ENCODE data around the gene GLIPR1L2.
"Not testable (repeated sequence)": the region's sequence is repeated elsewhere in the genome, so short reads cannot be mapped to it uniquely, and the experiment has no call there.

Gene GLIPR1L2

GRCh38 chr12:75438059-75438754 is 47.3 kb downstream of the GLIPR1L2 start:
- DNase-seq, result no peak

GRCh38 chr12:75439048-75439447 is 48.2 kb downstream of the GLIPR1L2 start:
- no peak for DNase-seq

- DNase-seq, result no peak
Measured at GRCh38 chr12:75439930-75440329, 49.0 kb downstream of the GLIPR1L2 start.

DNA sequence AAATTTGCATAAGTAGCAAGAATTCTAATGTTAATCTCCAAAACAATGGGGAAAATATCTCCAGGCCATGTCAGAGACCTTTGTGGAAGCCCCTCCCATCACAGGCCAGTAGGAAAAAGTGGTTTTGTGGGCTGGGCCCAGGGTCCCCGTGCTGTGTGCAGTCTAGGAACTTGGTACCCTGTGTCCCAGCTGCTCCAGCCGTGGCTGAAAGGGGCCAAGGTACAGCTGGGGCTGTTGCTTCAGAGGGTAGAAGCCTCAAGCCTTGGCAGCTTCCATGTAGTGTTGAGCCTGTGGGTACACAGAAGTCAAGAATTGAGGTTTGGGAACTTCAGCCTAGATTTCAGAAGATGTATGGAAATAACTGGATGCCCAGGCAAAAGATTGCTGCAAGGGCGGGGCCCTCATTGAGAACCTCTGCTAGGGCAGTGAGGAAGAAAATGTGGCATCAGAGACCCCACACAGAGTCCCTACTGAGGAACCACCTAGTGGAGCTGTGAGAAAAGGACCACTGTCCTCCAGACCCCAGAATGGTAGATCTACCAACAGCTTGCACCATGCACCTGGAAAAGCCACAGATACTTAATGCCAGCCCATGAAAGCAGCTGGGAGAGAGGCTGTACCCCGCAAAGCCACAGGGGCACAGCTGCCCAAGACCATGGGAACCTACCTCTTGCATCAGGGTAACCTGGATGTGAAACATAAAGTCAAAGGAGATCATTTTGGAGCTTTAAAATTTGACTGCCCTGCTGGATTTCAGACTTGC is 51.0 kb downstream of the GLIPR1L2 start:
- DNase-seq, result not testable (repeated sequence)

DNA sequence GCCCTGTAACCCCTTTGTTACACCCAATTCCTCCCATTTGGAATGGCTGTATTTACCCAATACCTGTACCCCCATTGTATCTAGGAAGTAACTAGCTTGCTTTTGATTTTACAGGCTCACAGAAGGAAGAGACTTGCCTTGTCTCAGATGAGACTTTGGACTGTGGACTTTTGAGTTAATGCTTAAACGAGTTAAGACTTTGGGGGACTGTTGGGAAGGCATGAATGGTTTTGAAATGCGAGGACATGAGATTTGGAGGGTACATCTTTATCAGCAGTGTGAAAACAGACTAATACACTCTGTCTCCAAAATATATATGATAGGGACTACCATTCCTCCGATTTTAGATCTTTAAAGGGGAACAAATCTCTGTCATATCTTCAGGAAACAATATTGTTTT is 51.6 kb downstream of the GLIPR1L2 start:
- DNase-seq, result not testable (repeated sequence)

- DNase-seq, result no peak
Measured at GRCh38 chr12:75443709-75444108, 52.8 kb downstream of the GLIPR1L2 start.

- DNase-seq, result no peak
Measured at GRCh38 chr12:75444429-75445136, 53.7 kb downstream of the GLIPR1L2 start.

DNA sequence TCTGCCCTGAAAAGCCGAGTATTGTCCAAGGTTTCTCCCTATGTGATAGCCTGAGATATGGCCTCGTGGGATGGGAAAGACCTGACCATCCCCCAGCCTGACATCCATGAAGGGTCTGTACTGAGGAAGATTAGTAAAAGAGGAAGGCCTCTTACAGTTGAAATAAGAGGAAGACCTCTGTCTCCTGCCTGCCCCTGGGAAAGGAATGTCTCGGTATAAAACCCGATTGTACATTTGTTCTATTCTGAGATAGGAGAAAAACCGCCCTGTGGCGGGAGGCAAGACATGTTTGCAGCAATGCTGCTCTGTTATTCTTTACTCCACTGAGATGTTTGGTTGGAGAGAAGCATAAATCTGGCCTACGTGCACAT is 54.2 kb downstream of the GLIPR1L2 start:
- not testable (repeated sequence) for DNase-seq

DNA sequence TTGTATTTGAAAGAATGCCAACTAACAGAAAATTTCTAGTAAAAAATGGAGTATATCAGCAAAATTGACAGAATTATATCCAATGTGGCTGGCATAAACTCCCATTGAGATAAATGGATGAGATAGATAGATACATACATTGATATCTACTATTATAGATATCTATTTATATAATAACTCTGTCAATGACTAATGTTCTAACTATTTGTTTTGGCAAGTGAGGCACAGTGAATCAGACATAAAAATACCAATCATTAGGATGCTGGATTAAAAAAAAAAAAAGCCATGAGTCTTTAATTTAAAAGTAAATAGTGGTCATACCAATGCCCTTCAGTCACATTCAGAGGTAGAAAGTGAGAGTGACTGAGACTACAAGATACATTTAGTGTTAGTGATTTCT is 56.0 kb downstream of the GLIPR1L2 start:
- no peak for DNase-seq

DNA sequence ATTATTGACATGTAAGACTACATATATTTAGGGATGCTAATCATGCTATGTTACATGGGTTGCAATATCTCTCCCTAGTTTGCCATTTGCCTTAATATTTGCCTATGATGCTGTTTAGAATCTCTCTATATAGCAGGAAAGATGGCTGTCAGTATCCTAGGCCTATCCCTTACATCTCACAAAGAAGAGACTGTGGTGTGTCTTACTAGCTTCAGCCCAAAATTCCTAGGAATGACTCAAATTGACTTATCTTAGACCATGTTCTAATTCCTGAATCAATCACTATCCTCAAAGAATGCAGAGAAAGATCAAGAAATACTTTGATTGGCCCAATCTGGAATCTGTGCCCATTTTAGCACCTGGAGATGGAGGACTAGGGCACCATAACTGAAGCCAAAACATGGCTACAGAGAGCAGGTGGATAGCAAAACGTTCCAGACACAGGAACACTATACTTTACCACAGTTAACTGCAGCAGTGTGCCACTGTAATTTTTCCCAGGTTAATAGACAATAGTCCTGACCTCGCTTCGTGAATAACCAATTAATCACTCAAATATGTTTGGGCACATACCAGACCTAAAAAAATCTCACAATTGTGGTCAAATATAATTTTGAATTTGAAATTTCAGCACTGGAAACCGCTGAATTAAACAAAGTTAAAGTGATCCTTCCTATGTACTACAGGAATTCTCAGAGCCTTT is 57.0 kb downstream of the GLIPR1L2 start:
- no peak for DNase-seq

DNA sequence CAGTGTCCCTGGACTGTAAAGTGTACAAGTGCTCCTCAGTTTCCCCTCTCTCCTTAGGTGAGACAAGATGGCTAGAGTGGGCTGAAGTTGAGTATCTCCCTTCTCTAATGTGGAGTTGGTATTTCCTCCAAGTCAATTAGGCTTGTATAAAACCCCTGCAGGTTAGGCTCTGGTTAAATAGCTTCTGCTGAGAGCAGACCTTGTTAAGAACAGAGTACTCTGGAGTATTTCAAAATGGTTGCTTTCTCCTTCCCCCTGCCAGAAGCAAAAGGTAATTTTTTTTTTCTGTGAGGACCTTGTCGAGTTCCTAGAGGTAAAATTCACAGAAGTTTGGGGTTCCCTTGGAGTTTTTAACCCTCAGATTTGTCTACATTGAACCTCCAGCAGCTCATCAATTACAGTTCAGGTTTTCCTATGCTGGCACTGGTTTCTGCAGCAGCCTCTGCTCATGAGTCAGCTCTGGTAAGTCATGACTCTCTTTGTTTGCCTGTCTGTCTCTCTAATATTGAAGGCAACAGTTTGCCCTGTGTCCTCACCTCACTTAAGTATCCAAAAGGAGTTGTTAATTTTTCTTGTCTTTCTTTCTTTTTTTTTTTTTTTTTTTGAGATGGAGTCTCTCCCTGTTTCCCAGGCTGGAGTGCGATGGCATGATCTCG is 61.9 kb downstream of the GLIPR1L2 start:
- DNase-seq, result no peak

DNA sequence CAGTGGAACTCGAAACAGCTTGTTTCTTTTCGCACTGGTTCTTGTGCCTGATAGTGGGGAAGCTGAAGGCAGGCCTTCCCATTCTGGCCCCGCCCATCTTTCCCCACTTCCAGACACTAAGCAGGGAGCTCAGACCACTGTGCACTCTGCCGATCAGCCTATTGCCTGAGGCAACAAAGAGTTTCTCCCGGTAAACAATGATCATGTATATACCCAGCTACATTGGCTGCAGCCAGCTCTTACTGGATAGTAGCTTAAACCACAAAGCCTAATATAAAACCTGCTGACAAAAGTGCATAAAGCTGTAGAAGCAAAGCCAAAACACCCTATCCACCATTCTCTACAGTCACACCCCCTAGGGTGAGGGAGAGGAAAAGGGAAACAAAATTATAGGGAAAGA is 65.0 kb downstream of the GLIPR1L2 start:
- DNase-seq, result no peak

DNA sequence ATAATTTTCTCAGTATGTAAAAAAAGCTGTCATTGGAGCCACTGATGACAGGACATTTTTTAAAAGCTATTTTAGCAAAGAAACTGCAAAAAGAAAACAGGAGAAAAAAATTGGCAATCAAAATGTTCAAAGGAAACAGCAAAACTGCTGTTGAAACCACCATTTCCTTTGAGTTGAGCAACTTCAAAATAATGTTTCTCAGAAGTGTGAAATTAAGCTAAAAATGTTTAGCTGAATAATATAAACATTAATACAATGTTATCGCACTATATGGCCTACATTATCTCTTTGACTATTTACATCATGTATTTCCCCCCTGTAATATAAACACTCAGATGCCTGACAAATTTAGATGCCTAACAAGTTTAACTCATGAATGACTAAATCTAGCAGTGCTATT is 66.3 kb downstream of the GLIPR1L2 start:
- no peak for DNase-seq

GRCh38 chr12:75457866-75458265 is 67.0 kb downstream of the GLIPR1L2 start:
- DNase-seq, result not testable (repeated sequence)

DNA sequence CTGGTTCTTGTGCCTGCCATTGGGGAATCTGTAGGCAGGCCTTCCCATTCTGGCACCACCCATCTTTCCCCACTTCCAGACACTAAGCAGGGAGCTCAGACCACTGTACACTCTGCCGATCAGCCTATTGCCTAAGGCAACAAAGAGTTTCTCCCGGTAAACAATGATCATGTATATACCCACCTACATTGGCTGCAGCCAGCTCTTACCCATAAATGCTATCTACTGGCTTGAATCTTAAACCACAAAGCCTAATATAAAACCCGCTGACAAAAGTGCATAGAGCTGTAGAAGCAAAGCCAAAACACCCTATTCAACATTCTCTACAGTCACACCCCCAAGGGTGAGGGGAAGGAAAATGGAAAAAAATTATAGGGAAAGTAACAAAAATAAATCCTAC is 68.9 kb downstream of the GLIPR1L2 start:
- no peak for DNase-seq

GRCh38 chr12:75460204-75460603 is 69.3 kb downstream of the GLIPR1L2 start:
- no peak for DNase-seq

GRCh38 chr12:75471902-75472890 is 81.3 kb downstream of the GLIPR1L2 start:
- no peak for DNase-seq

DNA sequence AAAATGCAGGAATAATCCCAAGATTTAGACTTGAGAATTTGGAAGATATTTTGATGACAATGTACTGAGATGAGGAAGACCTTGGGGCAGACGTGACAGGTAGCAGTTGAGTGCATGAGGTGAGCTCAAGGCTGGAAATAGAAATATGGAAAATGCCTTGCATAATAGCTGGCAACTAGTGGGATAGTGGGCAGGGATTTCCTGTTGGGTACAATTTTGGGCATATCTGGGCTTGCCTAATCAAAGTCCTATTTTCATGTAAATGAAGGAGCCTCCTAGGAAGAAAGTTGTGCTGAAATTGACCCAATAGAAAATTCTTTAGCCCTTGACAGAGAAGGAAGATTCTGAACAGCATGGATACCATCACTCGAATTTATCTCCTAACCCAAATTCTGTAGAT is 83.2 kb downstream of the GLIPR1L2 start:
- no peak for DNase-seq

- no peak for DNase-seq
Measured at GRCh38 chr12:75476071-75476470, 85.2 kb downstream of the GLIPR1L2 start.

DNA sequence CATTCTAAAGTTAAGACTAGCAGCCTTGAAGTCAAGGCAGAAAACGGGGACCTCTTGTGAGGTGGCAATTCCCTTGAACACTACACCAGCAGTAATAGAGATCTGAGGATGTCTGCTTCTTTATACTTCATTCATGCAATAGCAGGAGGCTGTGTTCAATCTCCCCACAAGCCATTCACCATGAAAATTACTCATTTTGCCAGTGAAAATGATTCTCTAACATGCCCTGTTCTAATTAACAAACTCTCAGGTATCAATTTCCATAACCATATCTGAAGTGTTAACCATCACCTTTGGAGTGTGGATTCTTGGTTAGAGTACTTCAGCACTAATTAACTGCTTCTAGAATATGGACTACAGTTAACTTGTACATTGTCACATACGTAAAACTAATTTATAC is 86.2 kb downstream of the GLIPR1L2 start:
- DNase-seq, result no peak

DNA sequence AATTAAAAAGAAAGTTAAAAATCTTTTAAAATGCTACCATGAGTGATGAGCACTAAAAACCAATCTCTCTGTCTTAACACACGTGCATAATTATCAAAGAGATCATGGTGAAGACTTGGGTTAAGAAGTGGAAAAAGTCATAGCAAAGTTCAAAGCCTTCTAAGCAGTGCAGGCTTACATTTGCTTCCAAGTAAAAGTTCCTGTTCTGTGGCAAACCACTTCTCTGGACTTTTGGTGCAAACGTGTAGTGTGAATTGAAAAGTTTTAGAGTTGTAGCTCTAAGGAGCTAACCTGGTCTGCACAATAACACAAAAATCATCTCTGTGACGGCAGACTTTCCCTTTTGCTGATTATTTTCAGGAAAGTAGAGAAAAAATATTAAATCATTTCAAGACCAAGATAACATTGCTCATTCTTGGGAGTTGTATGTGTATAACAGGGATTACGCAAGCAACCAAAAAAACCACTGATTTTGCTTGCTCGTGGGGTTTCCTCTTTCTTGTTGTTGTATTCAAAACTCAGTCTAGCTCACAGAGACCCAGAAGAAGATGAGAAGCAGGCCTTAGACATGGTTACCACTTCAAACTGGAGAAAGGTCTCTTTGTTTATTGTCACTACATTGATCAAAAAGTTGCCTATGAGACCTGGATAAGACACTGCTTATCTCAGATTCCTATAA is 87.4 kb downstream of the GLIPR1L2 start:
- DNase-seq, result no peak
